SK-N-SH treated with all-trans-retinoic acid at 6 μM for 48 hours (cell line): ENCODE results near the gene CNDP1.

ENCODE experiments used
- BACH2 ChIP-seq: fragments of 250-450 bp; sonication (Bioruptor Pico); IDR thresholded peaks from 2 replicates; pipeline ENCODE4 v1.9.0; 2021; ENCODE audit warnings: mild to moderate bottlenecking, borderline replicate concordance
- CSDC2 ChIP-seq: fragments of 250-450 bp; sonication (Bioruptor Pico); IDR thresholded peaks from 2 replicates; pipeline ENCODE4 v1.5.0; 2020; ENCODE audit warnings: mild to moderate bottlenecking, moderate library complexity
- ESRRG ChIP-seq: fragments of 250-450 bp; sonication (Bioruptor Pico); IDR thresholded peaks from 2 replicates; pipeline ENCODE4 v1.6.1; 2021; ENCODE audit warnings: mild to moderate bottlenecking
- GLIS3 ChIP-seq: fragments of 250-450 bp; sonication (Bioruptor Pico); IDR thresholded peaks from 2 replicates; pipeline ENCODE4 v1.5.0; 2020; ENCODE audit warnings: mild to moderate bottlenecking, moderate library complexity
- RARB ChIP-seq: fragments of 250-450 bp; sonication (Bioruptor Pico); IDR thresholded peaks from 2 replicates; pipeline ENCODE4 v1.8.0; 2021; ENCODE audit warnings: mild to moderate bottlenecking, moderate library complexity
- ZC3H10 ChIP-seq: fragments of 250-450 bp; sonication (Bioruptor Pico); IDR thresholded peaks from 2 replicates; pipeline ENCODE4 v1.5.1; 2021; ENCODE audit warnings: mild to moderate bottlenecking, moderate library complexity
- ZFP3 ChIP-seq: fragments of 250-450 bp; sonication (Bioruptor Pico); IDR thresholded peaks from 2 replicates; pipeline ENCODE4 v1.5.0; 2020; ENCODE audit warnings: mild to moderate bottlenecking, moderate library complexity
- ZFP30 ChIP-seq: fragments of 450-650 bp; formaldehyde crosslinking; IDR thresholded peaks from 2 replicates; pipeline ENCODE4 v1.5.0; 2022; ENCODE audit warnings: mild to moderate bottlenecking, moderate library complexity
- ZNF565 ChIP-seq: fragments of 450-650 bp; formaldehyde crosslinking; conservative IDR thresholded peaks from 2 replicates; pipeline ENCODE4 v1.5.0; 2020; ENCODE audit warnings: low read depth, mild to moderate bottlenecking, moderate library complexity
- ZNF8 ChIP-seq: fragments of 450-650 bp; formaldehyde crosslinking; IDR thresholded peaks from 2 replicates; pipeline ENCODE4 v1.5.0; 2020; ENCODE audit warnings: mild to moderate bottlenecking, moderate library complexity
- TF ChIP-seq, protein P1 (sequence below): fragments of 250-450 bp; sonication (Bioruptor Pico); IDR thresholded peaks from 2 replicates; pipeline ENCODE4 v1.8.0; 2020; ENCODE audit warnings: mild to moderate bottlenecking, moderate library complexity, borderline replicate concordance
- TF ChIP-seq, protein P2 (sequence below): fragments of 250-450 bp; sonication (Bioruptor Pico); IDR thresholded peaks from 2 replicates; pipeline ENCODE4 v1.8.0; 2021; ENCODE audit warnings: low read depth, mild to moderate bottlenecking, moderate library complexity, borderline replicate concordance
- TF ChIP-seq, protein P3 (sequence below): fragments of 250-450 bp; sonication (Bioruptor Pico); IDR thresholded peaks from 2 replicates; pipeline ENCODE4 v1.5.1; 2020; ENCODE audit warnings: low read depth, mild to moderate bottlenecking, moderate library complexity
- TF ChIP-seq, protein P4 (sequence below): fragments of 250-450 bp; sonication (Bioruptor Pico); IDR thresholded peaks from 2 replicates; pipeline ENCODE4 v1.5.0; 2020; ENCODE audit warnings: mild to moderate bottlenecking, moderate library complexity

DNA sequence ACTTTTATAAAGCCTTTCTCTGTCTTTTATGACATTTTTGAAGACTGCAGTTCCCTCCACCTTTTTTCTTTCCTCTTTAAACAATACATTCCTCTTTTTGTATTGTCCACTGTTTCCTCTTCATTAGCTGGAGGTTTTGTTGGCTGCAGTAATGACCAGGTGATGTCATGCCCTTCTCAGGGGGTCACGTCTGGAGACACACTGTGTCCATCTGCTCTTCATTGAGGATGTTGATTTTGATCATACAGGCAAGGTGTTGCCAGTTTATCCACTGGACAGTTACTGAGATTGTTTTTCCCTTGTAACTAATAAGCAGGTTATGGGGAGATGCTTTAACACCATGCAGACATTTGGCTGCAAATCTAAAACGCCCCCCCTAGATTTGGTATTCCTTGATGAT, 83.2 kb downstream of the CNDP1 start:
- TF ChIP-seq, protein P1, sequence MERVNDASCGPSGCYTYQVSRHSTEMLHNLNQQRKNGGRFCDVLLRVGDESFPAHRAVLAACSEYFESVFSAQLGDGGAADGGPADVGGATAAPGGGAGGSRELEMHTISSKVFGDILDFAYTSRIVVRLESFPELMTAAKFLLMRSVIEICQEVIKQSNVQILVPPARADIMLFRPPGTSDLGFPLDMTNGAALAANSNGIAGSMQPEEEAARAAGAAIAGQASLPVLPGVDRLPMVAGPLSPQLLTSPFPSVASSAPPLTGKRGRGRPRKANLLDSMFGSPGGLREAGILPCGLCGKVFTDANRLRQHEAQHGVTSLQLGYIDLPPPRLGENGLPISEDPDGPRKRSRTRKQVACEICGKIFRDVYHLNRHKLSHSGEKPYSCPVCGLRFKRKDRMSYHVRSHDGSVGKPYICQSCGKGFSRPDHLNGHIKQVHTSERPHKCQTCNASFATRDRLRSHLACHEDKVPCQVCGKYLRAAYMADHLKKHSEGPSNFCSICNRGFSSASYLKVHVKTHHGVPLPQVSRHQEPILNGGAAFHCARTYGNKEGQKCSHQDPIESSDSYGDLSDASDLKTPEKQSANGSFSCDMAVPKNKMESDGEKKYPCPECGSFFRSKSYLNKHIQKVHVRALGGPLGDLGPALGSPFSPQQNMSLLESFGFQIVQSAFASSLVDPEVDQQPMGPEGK (CRISPR knock-in tag), result no peak
- TF ChIP-seq ZFP3 (CRISPR knock-in tag) (no peak), ZFP30 (CRISPR knock-in tag) (no peak), ESRRG (CRISPR knock-in tag) (no peak), ZC3H10 (CRISPR knock-in tag) (no peak), GLIS3 (CRISPR knock-in tag) (no peak), BACH2 (no peak), ZNF565 (no peak), ZNF8 (CRISPR knock-in tag) (no peak), RARB (CRISPR knock-in tag) (no peak), CSDC2 (CRISPR knock-in tag) (no peak)
- TF ChIP-seq, protein P2, sequence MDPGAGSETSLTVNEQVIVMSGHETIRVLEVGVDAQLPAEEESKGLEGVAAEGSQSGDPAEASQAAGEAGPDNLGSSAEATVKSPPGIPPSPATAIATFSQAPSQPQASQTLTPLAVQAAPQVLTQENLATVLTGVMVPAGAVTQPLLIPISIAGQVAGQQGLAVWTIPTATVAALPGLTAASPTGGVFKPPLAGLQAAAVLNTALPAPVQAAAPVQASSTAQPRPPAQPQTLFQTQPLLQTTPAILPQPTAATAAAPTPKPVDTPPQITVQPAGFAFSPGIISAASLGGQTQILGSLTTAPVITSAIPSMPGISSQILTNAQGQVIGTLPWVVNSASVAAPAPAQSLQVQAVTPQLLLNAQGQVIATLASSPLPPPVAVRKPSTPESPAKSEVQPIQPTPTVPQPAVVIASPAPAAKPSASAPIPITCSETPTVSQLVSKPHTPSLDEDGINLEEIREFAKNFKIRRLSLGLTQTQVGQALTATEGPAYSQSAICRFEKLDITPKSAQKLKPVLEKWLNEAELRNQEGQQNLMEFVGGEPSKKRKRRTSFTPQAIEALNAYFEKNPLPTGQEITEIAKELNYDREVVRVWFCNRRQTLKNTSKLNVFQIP (CRISPR knock-in tag), result no peak
- TF ChIP-seq, protein P3, sequence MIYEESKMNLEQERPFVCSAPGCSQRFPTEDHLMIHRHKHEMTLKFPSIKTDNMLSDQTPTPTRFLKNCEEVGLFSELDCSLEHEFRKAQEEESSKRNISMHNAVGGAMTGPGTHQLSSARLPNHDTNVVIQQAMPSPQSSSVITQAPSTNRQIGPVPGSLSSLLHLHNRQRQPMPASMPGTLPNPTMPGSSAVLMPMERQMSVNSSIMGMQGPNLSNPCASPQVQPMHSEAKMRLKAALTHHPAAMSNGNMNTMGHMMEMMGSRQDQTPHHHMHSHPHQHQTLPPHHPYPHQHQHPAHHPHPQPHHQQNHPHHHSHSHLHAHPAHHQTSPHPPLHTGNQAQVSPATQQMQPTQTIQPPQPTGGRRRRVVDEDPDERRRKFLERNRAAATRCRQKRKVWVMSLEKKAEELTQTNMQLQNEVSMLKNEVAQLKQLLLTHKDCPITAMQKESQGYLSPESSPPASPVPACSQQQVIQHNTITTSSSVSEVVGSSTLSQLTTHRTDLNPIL (CRISPR knock-in tag), result no peak
- TF ChIP-seq, protein P4, sequence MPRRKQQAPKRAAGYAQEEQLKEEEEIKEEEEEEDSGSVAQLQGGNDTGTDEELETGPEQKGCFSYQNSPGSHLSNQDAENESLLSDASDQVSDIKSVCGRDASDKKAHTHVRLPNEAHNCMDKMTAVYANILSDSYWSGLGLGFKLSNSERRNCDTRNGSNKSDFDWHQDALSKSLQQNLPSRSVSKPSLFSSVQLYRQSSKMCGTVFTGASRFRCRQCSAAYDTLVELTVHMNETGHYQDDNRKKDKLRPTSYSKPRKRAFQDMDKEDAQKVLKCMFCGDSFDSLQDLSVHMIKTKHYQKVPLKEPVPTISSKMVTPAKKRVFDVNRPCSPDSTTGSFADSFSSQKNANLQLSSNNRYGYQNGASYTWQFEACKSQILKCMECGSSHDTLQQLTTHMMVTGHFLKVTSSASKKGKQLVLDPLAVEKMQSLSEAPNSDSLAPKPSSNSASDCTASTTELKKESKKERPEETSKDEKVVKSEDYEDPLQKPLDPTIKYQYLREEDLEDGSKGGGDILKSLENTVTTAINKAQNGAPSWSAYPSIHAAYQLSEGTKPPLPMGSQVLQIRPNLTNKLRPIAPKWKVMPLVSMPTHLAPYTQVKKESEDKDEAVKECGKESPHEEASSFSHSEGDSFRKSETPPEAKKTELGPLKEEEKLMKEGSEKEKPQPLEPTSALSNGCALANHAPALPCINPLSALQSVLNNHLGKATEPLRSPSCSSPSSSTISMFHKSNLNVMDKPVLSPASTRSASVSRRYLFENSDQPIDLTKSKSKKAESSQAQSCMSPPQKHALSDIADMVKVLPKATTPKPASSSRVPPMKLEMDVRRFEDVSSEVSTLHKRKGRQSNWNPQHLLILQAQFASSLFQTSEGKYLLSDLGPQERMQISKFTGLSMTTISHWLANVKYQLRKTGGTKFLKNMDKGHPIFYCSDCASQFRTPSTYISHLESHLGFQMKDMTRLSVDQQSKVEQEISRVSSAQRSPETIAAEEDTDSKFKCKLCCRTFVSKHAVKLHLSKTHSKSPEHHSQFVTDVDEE (CRISPR knock-in tag), result no peak
